GM18873 (cell line): ENCODE data around the gene NRTN.

Source experiments
- ATAC-seq: cut with Tn5 transposase; IDR thresholded peaks from one replicate; pipeline ENCODE4 v1.9.1; 2021; ENCODE audit warnings: mild to moderate bottlenecking, moderate library complexity, moderate number of reproducible peaks; ENCODE audit not compliant: unreplicated experiment, low FRiP score

NRTN gene

GRCh38 chr19:5789886-5790558 lies 14.8 kb upstream of the NRTN start:
- ATAC-seq: no peak

DNA sequence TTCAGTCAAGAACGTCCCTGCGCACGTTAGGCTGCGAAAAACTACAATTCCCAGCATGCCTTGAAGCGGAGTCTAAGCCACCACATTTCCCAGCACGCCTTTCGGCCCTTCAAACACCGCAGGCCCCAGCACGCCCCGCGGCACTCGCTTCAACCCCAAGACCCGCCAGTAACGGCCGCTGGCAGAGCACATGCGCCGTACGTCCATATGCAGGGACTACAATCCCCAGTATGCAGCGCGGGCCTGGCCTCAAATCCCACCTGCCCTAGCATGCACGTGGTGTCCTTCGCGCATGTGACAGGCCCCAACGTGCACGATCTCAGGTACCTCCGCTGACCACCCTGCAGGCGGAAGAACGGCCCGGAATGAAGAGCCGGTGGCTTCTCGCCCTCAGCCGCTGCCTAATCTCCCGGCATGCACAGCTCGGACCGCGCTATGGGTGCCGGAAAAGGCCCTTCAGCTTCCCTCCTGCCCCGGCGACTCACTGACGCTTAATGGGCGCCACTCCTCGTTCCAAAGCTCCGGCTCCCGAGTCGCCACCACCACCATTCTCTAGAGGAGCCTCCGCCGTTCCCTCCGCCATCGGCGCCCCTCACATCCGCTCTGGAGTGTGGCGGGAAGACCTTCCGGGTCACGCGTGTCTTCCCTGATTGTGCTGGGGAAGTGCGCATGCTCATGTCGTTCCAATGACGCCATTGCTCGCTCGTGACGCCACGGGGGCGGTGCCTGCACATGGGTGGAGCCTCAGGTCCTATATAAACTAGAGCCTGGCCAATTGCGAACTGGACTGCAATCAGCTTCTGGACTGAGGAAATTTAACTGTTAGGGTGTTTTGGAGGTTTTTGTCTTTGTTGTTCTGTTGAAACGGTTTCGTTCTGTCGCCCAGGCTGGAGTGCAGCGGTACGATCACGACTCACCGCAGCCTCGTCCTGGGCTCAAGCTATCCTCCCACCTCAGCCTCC lies 14.0 kb upstream of the NRTN start, which contains the start of gene DUS3L:
TSS of gene DUS3L (minus strand) at position 605 of the 962 bp plus-strand sequence. CDS start at position 583, 22 bp downstream.
- ATAC-seq: peak; percentile 80

DNA sequence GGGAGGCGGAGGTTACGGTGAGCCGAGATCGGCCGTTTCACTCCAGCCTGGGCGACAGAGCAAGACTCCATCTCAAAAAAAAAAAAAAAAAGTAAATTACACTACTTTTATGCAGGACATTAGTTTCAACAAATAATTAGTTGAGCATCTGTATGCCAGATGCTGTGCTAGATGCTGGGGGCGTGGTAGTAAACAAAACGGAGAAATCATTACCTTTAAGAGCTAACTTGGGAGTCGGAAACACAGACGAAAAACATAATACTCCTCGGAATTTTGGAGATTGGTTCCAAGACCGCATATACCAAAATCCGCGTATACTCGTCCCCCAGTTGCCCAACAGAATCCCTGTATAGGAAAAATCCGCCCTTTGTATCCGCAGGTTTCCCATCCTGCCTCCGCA lies 12.6 kb upstream of the NRTN start:
- no peak for ATAC-seq

DNA sequence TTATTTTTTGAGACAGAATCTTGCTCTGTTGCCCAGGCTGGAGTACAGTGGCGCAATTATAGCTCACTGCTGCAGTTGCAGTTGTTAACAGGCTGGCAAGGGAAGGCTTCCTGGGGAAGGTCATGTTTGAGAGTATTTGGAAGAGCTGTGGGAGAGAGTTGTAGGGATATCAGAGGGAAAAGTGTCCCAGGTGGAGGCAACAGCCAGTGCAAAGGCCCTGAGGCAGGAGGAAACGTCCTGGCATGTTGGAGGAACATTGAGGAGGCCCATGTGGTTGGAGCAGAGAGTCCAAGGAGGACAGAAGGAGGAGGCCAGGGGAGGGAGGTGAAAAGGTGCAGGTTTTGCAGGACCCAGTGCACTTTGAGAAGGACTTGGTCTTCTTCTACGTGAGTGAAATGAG lies 11.7 kb upstream of the NRTN start:
- no peak for ATAC-seq

GRCh38 chr19:5795382-5795919 lies 9.4 kb upstream of the NRTN start:
- ATAC-seq: no peak

DNA sequence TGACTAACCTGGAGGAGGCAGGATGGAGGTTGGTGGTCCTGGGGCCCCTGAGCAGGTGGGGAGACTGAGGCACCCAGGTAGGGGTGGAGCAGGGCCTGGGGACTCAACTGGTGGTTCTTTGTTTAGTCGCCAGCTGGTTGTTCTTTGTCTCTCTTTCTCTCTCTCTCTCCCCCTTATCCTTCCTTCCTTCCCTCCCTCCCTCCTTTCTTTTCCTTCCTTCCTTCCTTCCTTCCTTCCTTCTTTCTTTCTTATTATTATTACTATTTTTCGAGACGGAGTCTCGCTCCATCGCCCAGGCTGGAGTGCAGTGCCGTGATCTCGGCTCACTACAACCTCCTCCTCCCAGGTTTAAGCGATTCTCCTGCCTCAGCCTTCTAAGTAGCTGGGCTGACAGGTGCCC lies 6.6 kb upstream of the NRTN start:
- no peak for ATAC-seq

- ATAC-seq: no peak
These were observed 5.3 kb upstream of the NRTN start for GRCh38 chr19:5799247-5800241.

GRCh38 chr19:5800361-5801270 lies 4.3 kb upstream of the NRTN start:
- no peak for ATAC-seq

DNA sequence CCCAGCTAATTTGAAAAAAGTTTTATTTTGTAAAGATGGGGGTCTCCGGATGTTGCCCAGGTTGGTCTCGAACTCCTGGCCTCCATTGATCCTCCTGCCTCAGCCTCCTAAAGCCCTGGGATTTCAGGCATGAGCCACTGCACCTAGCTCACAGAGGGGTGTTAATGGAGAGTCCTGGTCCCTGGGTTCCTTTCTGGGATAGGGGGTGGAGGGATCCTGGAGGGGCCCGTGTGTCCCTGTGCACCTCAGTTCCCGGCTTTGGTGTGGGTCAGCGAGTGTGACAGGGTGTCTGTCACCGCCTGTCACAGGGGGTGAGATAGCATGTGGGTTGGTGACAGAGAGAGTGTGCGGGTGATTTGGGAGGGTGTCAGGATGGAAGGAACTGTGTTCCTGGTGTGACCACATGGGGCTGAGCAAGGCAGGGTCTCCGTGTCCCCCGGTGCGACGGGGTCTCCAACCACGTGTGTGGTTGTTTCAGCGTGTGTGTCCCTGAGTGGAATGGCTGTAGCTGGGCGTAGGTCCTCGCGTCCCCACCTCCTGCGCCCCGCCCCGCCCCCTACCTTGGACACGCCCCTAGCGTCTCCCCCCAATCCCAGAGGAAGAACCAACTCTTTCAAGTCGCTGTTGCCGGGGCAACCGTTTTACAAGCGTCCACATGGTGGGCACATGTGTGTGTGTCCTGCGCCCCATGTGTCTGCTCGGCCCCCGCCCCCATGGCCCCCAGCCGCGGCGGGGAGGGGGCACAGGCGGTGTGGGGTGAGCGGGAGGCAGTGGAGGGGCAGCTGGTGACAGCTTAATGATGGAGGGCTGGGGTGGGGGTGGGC lies 2.9 kb upstream of the NRTN start:
- no peak for ATAC-seq

DNA sequence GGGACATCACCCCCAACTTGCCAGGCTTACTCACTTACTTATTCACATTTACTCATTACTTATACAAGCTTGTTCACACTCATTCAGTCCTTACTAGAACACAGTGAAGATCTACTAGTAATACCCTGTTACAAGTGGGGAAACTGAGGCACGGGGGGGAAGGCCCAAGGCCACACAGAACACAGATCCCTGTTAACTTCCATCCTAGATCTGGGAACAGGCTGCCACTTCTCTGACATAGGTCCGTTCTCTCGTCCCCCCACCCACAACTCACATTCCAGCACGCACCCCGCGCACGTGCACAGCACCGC lies 1.5 kb upstream of the NRTN start:
- no peak for ATAC-seq

DNA sequence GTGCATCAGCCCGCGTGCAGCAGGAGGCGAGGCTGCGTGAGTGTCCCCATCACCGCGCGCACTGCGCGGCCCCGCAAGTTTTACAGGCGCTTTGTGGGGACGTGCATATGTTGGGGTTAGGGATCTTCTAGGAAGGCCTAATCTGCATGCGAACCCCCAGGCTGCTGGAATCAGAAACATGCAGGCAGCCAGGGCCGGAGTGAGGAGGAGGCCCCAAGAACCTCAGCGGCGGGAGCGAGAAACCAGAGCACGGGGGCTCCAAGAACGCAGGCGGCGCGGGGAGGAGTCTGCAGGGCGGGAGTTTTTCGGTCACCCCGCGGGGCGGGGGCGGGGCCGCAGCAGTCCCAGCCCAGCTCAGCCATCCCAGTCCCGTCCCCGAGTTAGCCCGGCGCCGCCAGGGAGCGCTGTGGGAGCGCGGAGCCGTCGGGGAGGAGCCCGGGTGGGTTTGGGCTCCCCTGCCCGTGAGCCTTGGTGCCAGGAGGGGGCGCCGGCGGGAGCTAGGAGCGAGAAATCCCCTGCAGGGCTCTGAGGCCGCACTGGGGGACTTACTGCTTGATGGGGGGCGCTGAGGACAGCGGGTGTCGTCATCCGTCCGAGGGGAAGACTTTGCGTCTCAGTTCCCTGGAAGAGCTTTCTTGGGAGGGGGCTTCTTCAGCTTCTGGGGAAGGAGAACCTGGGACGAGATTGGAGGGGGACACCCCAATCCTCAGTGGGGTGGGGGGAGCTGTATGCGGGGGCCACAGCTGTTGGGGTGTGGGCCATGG lies 933 bp upstream of the NRTN start:
- peak; percentile 60 for ATAC-seq

DNA sequence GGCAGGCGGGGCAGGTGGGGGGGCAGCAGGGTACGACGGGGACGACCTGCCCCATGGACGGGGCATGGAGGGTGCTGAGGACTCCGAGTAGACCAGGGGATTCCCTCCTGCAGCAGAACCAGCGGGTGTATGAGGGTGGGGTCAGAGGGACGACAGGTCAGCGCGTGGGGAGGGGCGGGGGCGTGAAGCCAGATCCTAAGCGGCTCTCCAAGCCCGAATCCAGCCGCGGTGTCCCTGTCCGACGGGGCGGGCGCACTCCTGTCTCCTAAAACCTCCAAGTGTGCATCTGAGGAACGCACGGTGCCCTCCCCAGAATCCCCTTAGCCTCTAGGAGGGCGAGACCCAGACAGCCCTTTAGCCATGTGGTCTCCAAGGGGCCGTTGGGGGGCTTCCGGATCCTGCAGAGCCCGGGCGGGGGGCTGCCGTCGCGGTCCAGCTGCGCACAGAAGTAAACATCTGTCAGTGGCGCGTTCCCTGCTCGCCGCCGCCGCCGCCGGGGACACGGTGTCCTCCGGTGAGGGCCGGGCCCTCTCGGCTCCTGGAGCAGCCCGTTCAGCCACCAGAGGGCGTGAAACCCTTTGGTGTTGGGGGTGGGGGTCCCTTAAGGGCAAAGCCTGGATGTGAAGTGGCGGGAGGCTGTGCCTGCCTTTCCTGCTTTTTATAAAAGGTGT lies 730 bp downstream of the NRTN start:
- ATAC-seq: no peak

- ATAC-seq: no peak
These were observed 1.2 kb downstream of the NRTN start for GRCh38 chr19:5806133-5806489.

DNA sequence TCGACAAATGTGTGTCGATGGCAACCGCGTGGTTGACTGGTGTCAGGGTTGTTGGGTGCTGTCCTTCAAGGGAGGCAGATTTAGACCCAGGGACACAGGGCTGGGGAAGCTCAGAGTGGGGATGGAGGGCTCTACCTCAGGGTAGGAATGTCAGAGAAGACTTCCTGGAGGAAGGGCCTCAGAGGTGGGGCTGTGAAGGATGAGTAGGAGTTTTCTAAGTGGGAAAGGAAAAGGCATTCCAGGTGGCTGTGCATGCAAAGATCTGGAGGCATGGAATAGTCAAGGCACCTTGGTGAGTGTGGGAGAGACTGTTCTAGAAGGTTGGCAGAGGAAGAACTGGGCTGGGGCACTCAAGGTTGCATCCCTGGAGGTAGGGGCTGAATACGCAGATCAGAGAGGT lies 2.0 kb downstream of the NRTN start:
- ATAC-seq: no peak

- no peak for ATAC-seq
These were observed 3.4 kb downstream of the NRTN start for GRCh38 chr19:5808120-5808816.

DNA sequence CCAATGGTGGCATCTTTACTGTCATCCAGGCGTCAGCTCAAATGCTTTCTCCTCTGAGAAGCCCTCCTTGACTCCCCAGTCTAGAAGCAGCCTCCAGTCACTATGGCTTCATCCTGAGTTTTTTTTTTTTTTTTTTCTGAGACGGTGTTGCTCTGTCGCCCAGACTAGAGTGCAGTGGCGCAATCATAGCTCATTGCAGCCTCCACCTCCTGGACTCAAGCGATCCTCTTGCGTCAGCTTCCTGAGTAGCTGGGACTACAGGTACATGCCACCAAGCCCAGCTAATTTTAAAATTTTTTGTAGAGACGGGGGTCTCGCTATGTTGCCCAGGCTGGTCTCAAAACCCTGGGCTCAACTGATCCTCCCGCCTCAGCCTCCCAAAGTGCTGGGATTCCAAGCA lies 4.2 kb downstream of the NRTN start:
- no peak for ATAC-seq

DNA sequence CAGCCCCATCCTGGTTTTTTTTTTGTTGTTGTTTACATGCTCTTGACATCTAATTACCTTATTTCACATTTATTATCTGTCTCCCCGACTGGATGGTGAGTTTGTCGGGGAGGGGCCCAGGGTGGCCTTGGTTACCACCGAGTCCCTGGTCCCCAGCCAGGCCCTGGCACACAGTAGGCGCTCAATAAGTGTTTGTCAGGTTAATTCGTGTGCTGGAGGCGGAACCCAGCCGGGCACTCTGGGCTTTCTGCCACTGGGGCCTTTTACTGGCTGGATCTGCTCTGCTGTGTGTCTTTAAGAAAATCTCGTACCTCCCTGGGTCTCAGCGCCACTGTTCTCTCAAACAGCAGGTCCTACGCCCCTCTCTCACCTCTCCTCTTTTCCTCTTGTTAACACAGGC lies 4.6 kb downstream of the NRTN start:
- ATAC-seq: no peak
